GM21360 (cell line): ENCODE measurements around the gene SLC7A5.

Source experiments
- ATAC-seq: cut with Tn5 transposase; IDR thresholded peaks from one replicate; pipeline ENCODE4 v1.9.1; 2021; ENCODE audit warnings: mild to moderate bottlenecking, moderate library complexity; ENCODE audit not compliant: unreplicated experiment

The SLC7A5 gene

DNA sequence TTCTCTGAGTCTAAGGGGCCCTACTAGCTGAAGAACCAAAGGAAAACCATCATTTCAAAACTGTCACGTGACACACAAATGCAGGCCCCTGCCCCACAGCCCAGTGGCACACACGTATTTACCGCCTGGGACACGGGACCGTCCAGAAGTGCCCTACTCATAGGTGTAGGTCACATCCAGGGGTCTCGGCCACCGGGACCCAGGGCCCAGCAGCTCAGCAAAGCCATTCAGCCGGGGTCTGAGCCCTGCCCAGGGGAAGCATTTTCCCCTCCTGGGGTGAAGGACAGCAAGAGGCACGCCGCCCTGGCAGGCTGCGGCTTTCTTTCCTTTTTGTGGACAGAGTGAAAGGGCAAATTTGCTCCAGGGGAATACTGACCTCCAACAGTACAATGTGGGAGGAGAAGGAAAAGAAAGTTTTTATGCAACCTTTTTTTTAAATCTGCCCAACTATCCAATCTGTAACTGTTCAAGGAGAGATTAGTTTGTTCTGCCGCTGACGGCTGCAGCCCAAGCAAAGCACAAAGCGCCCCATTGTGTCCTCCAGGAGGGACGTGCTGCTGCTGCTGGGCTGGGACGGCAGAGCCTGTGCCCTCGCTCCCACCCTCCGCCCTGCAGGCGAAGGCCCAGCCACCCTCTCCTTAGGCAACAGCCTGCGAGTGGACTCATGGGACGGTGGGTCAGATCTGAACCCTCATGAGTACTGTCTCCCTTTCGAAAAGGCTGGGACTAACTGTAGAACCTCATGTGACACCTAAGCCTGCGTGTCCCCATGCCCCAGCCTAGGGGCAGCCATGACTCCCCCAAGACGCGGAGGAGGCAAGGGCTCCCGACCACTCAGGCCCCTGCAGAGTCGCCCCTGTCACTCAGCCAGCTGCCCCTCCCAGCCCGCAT is 21.3 kb downstream of the SLC7A5 start:
- no peak for ATAC-seq

DNA sequence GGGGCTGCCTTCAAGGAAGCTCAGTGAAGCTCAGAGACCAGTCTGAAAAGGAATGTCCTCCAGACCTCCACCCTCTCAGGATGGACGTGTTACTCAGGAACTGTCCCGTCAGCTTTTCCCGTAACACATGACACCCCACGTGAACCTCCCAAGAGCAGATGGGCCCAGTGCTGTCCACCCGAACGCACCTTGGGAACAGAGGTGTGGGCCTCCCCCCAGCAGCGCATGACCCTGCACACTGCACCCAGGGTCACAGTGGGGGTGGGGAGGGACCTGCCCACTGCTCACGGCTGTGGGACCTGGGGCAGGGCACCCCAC is 21.9 kb downstream of the SLC7A5 start:
- ATAC-seq, result no peak

DNA sequence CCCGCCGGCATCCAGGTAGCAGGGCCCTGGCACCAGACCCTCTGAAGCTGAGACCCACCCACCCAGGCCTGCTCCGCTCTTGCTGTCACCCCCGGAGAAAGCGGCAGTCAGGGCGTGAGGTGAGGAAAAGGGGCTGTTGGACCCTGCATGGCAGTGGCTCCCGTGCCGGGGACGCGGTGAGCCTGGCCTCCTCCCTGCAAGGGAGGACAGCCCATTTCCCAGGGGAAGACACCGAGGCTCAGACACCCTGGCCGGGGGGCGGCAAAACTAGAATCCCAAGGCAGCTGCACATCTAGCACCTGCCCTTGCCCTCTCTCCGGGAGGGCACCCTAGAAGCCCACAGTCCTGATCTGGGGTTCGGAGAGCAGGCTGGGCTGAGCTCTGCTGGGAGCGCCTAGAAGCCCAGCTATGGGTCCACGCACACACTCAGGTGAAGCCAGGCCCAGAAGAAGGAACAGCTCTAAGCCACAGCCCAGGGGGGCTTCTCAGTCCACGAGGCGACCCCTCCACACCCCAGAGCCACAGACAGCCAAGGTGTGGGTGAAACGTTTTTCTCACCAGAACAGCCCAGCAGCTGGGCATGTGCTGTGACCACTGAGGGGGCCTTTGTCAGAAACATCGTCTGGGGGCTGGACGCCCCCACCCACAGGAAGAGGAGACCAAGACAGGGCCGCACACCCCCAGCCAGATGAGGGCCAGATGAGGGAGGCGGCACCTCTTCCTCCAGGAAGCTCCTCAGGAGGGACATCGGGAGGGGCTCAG is 22.4 kb downstream of the SLC7A5 start:
- no peak for ATAC-seq

DNA sequence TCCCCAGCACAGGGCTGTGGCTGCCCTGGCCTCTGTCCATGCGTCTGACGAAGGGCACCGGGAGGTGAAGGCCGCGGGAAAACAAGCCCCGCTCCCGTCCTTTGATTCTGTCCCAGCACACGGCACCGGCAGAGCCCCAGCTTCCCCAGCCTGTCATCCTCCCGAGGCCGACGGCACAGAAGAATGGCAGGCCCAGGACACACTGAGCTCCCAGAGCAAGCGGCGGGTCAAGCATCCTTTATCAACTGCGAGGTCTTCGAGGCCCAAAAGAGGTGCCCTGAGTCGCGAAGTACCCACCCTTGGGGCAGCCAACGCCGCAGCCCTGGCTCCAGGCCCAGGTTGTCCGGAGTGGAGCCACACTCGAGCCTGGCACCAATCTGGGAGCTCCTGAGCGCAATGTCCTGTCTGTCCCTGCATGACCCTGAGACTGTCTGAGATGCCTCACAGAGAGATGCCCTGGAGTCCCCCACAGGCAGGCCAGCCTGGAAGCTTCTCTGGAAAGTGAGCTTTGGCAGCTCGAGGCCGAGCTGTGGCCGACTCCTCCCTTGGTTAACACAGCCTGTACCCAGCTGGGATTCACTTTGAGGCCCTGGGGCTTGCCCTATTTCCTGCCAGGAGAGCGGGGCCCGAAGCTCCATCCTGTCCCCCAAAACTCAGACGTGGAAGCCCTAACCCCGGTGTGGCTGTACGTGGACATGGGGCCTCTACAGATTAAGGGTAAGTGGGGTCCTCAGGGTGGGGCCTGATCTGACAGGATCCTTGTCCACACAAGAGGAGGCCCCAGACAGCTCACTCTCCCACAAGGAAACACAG is 23.3 kb downstream of the SLC7A5 start:
- ATAC-seq, result no peak

DNA sequence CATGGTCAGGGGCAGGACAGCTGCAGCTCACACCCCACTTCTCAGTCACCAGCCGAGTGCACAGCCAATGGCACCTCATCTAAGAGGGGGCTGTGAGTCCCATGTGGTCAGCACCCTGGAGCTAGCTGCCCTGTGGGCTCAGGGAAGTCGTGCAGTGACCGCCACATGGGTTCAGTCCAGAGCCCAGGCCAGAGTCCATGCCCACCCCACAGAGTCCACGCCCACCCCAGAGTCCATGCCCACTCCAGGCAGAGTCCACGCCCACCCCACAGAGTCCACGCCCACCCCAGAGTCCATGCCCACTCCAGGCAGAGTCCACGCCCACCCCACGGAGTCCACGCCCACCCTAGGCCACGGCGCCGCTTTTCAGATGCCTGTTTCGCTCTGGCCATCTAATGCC is 24.1 kb downstream of the SLC7A5 start:
- ATAC-seq, result no peak

DNA sequence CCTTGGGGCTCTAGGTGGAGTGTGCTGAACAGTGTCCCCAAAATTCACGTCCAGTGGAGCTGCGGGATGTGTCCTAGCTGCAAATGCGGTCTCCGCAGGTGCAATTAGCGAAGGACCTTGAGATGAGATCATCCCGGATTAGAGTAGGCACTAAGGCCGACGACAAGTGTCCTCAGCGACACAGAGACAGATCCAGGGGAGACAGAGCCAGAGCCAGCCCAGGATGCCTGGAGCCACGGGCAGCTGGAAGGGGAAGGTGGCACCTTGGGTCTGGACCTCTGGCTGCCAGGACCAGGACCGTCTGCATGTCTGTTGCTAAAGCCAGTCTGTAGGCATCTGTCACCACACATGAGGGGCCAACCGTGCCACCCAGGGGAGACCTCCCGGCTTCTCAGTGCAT is 24.5 kb downstream of the SLC7A5 start:
- ATAC-seq, result no peak

DNA sequence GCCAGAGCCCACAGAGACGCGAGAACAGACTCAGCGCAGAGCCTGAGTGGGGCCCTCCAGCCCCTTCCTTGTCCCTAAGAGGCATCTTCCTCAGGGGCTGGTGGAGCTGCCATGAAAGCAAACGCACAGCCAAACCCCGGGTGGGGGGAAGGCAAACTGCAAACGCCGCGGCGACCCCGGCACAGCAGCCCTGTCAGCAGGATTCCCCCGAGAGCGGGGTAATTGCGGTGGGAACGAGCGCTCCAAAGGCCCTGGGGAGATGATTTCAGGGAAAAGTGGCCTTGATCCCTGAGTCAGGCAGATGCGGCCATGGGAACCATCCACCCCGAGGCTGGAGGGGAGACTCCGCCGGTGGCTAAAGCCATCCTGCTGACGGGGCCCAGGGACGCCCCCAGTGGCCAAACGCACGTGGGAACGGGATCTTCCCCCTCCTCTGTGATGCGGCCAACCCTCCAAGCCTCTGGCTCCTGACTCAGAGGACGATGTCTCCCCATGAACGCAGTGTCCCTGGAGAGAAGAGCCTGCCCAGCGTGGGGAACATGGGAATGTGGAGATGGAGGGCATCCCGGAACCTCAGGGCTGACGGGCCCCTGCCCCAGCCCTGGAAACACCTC is 25.1 kb downstream of the SLC7A5 start:
- ATAC-seq, result no peak

DNA sequence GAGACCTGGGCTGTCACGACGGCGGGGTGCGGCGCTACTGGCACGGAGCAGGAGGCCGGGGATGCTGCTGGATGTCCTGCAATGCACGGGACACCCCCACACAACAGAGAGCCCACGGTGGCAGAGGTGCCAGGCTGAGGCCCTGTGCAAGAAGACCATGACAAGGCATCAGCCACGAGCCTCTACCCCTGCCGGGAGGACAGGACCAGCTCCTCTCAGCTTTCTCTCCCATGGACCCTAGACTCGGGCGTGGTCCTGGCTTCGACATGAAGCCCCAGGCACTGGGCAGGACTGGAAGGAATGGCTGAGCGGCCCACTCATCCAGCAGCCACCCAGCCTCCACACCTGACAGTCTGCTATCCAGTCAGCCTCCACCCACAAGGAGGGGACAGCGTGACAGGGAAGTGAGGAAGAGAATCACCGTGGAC is 25.6 kb downstream of the SLC7A5 start:
- no peak for ATAC-seq

DNA sequence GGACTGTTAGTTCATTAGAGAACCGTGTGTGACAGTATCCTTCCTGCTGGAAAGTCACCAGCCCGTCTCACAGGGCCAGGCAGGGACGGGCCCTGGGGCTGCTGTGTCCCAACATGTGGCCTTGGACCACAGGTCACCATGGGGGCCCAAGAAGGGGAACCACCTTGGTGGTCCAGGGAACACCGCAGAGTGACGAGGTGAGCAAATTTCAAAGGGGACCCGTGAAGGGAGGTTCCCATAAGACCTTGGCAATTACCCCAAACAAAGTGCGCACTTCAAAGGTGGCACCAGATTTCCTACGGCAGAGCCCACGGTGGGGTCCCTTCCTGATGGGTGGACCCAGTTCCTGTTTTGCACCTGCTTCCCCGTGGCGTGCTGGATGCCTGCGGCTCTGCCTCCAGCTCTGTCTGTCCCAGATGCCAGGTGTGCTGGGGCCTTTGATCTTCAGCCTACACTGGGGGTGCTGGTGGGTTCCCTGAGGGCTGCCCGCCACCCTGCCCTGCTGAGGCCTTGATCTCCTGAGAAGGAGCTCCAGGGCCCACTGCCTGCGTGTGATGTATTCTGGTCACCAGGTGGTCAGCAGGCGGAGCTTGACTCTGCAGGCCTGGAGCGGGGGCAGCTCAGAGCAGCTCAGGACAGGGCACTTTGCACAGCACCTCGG is 27.0 kb downstream of the SLC7A5 start:
- ATAC-seq, result no peak

DNA sequence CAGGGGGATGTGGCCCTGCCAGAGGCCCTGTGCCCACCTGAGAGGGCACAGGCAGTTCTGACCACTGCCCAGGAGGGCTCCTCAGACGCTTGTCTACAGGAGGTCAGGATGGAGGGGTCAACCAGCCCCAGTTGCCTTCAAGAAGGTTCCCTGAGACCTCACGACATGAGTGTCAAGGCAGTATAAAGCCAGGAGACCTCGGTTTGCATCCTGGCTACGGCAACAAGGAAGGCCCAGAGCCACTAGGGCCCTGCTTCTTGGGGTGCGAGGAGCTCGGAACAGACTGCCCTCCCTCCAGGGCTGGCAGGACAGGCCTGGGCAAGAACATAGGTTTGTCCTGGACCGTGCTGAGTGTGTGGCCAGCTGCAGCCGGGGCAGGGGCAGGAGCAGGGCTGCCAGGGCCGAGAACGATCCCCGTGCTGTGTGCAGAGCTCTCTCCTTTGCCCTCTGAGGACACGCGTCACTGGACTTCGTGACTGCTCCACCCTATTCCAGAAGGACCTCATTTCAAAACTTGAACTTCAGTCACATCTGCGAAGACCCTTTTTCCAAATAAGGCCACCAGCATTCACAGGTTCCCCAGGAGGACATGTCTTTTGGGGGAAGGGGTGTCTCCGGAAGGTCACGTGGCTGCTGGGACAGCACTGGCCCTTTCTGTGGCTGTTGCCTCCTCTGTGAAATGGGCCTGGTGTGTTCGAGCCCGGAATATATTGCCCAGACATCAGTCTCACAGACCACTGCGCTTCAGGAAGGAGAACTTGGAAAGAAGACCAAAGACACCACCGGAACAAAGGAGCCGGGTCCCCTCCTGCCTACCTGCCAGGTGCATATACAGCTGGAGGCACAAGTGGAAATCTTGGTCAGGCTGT is 27.7 kb downstream of the SLC7A5 start:
- ATAC-seq, result no peak

DNA sequence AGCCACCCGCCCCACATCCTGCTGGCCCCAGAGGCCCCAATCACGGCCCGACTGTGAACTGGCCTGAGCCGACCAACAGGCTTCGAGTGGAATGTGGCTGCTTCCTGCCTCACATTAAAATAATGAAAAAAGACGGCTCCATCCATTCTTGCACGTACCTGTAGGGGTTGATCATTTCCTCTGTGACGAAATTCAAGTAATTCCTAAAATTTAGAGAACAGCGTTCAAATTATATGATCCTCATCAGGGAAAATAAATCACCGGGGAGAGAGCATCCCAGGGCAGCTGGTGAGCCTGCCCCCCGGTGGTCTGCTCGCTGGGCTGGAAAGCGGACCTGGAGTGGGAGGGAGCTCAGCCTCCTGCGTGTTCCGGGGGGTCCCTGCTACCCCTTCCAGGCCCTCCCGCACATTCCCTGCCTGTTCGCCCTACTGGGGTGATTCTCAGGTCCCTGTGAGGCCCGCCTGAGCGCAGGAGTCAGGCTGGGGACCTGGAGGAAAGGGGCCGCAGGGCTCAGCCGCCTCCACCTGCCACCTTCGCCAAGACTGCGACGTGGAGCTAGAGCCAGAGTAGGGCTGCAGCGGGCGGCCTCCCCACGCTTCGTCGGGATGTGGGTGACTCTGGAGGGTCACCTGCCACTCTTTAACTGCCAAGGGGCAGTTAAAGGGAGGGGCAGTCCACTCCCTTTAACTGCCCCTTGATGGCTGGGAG is 28.9 kb downstream of the SLC7A5 start:
- no peak for ATAC-seq

DNA sequence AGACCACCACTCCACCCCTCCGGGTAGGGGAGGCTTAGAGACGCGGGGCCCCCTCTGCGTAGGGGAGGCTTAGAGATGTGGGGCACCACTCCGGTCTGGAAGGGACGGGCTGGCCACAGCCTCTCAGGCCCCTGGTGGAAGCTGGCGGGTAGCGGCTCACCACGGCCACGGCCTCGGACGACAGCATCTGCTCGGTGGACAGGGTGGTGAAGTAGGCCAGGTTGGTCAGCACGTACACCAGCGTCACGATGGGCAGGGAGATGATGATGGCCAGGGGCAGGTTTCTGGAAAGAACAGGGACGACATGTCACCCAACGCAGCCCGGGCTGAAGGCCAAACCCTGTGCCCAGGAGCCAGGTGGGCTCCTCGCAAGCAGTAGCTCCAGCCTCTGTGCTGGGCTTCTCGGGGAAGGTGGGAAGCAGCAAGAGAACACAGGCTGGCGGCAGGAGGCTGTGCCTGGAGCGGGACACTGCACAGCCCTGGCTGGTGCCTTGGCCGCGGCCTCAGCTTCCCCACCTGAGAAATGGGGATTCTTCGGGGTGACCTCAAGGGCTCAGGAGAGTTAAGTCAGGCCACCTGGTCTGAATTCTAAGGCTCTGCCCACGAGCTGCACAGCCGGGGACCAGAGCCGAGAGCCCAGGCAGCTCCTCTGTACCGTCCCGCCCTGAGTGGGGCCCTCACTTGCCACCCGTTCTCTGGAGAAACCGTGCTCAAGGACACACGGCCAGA is 29.6 kb downstream of the SLC7A5 start:
- no peak for ATAC-seq

DNA sequence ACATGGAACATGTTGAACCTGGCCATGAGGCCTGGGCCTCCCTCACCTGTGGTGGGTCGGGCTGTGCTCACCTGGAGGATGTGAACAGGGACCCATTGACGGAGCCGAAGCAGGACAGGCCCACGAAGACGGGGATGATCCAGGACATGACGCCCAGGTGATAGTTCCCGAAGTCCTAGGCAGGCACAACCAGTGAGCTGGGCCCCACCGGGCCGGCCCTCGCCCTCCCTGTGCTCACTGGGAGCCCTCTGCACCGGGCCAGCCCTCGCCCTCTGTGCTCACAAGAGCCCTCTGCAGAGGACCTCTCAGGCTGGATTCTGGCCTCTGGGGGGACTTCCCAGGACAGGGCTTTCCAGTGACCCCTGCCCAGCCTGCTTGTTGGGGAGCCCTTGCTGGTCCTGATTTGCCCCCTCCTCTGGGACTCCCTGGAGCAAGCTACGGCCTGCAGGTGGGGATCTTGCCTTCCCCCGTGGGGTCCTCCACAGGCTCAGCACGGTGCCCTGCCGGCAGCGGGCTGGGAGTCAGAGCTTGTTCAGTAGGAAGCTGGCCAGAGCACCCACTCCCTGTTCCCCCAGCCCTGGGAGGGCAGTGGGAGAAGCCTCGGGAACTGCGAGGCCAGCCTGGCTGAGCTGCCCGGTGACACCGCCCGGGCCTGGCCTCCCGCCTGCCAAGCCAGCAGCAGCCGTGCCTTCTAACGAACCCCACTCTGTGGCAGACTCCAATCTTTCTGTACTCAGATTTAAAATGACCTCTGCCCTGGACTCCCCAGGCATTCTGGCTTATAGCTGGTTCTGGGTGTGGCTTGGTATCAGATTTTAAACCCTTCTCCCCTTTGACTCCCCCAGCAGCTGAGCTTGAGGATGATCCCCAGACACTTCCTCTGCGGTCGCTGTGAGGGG is 30.4 kb downstream of the SLC7A5 start:
- ATAC-seq, result no peak

DNA sequence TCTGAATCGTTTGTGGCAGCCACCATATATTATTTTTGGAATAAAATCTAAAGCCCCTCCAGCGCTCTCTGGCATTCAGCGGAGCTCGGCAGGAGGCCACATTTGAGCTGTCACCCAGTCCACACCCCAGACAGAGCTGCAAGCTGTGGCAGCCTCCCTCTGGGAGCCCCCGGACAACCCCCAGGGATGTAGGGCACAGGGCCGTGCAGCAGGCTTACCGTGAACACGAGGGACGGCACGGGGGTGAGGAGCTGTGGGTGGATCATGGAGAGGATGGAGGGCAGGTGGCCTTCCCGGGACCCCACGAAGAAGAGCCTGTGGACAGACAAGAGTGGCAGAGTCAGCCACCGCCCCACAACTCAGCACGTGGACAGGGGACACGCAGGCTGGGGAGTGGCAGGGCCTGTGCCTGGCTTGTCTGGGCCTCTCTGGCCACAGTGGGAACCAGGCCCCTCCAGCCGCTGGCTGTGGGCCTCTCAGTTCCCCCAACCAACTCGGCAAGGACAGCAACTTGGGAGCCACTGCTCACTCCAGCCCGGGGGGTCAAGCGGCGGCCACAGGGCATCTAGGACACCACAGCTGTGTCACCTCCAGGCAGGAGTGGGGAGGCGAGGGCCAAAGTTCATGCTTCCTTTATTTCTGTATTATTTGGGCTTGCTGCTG is 31.5 kb downstream of the SLC7A5 start:
- ATAC-seq, result no peak

DNA sequence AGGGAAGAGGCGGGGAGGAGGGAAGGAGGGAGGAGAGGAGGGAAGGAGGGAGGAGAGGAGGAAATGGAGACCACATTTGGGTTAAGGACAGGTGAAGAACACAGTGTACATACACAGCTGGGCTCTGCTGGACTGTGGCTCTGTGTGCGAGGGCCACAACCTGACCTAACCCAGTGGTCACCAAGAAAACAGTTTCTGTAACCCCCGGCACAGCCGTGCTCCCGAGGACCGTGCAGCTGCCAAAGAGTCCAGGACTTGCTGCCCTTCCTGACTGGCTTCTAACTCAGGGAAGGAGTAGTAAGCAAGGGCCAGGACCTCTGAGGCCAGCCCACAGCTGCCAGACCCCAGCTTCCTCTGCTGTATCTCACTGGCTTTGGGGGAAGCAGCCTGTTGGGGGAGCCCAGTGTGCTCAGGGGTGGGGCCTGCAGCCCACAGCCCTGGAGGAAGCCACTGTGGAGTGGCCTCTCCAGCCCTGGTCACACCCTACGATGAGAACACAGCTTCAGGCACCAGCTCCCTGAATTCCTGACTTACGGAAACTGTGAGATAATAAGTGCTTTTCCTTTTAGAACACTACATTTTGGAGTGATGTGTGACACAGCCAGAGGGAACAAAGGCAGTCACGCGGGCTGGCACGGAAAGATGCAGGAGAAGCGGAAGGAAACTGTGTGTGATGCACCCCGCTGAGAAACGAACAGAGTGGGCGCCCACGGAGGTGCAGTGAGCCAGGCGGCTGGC is 32.3 kb downstream of the SLC7A5 start:
- no peak for ATAC-seq

DNA sequence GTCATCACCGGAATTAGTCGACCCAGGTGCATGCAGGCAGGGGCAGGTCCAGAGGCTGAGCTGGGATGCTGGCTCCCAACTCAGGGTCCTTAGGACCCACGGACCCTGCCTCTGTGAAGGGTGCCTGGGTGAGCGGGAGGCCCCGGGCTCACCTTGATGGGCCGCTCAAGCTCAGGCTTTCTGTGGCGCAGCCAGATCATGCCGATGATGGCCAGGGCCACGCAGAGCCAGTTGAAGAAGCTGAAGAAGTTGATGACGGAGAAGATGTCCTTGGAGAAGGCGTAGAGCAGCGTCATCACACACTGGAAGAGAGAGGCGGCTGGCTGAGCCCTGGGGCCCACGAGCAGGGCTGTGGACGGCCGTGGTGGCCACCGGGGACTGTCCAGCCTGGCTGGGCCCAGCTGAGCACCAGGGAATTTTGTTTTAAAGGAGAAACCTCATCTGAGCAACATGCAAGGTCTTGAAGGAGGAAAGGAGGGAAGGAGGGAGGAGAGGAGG is 32.9 kb downstream of the SLC7A5 start:
- no peak for ATAC-seq
